Loucy (cell line): ENCODE results near the gene ASMTL.
A peak's percentile ranks its signal among the peaks of the same experiment; 100 is the strongest.

Source experiments
- H2AFZ ChIP-seq: fragments of 200-600 bp; sonication (generic); 2 replicates; pipeline ENCODE4 v1.6.0; 2016; ENCODE audit warnings: antibody characterized with exemption, mild to moderate bottlenecking, low read length, moderate library complexity
- H3F3A ChIP-seq: fragments of 200-600 bp; 2 replicates; pipeline ENCODE4 v1.6.0; 2016; ENCODE audit warnings: antibody characterized with exemption, low read depth, mild to moderate bottlenecking
- H3K27me3 ChIP-seq: fragments of 200-600 bp; sonication (generic); 2 replicates; pipeline ENCODE4 v1.6.1; 2014; ENCODE audit warnings: low read length, mild to moderate bottlenecking; ENCODE audit not compliant: insufficient read depth, poor library complexity, severe bottlenecking
- H3K36me3 ChIP-seq: fragments of 200-600 bp; sonication (generic); 2 replicates; pipeline ENCODE4 v1.6.1; 2016; ENCODE audit warnings: low read length; ENCODE audit not compliant: insufficient read depth
- H3K4me1 ChIP-seq: fragments of 200-600 bp; sonication (generic); 2 replicates; pipeline ENCODE4 v1.5.1; 2014; ENCODE audit warnings: low read length, mild to moderate bottlenecking; ENCODE audit not compliant: insufficient read depth, poor library complexity, severe bottlenecking
- H3K4me2 ChIP-seq: fragments of 200-600 bp; sonication (generic); 2 replicates; pipeline ENCODE4 v1.6.0; 2014; ENCODE audit warnings: antibody characterized with exemption, low read length, low read depth, mild to moderate bottlenecking; ENCODE audit not compliant: poor library complexity, severe bottlenecking
- H3K4me3 ChIP-seq: fragments of 200-600 bp; sonication (generic); 2 replicates; pipeline ENCODE4 v1.5.1; 2014; ENCODE audit warnings: low read length, mild to moderate bottlenecking, mixed read lengths; ENCODE audit not compliant: poor library complexity, severe bottlenecking
- H3K79me2 ChIP-seq: fragments of 200-600 bp; sonication (generic); 2 replicates; pipeline ENCODE4 v1.6.1; 2014; ENCODE audit warnings: low read length; ENCODE audit not compliant: insufficient read depth
- H3K9ac ChIP-seq: fragments of 200-600 bp; sonication (generic); 2 replicates; pipeline ENCODE4 v1.6.0; 2014; ENCODE audit warnings: mild to moderate bottlenecking, low read depth, low read length, moderate library complexity; ENCODE audit not compliant: poor library complexity, severe bottlenecking
- H3K9me2 ChIP-seq: fragments of 200-600 bp; sonication (generic); replicated peaks from 2 replicates; pipeline ENCODE4 v1.6.1; 2016; ENCODE audit warnings: low read depth, low read length, mixed read lengths
- H3K9me3 ChIP-seq: fragments of 200-600 bp; sonication (generic); 2 replicates; pipeline ENCODE4 v1.6.1; 2014; ENCODE audit warnings: mild to moderate bottlenecking, antibody characterized with exemption, low read length, low read depth; ENCODE audit not compliant: insufficient read depth
- H4K20me1 ChIP-seq: fragments of 200-600 bp; sonication (generic); 2 replicates; pipeline ENCODE4 v1.6.0; 2014; ENCODE audit warnings: antibody characterized with exemption, low read length, mild to moderate bottlenecking; ENCODE audit not compliant: insufficient read depth, poor library complexity, severe bottlenecking
- CTCF ChIP-seq: fragments of 200-600 bp; sonication (generic); conservative IDR thresholded peaks from 2 replicates; pipeline ENCODE4 v1.5.1; 2014; ENCODE audit warnings: mild to moderate bottlenecking, antibody characterized with exemption, low read length
- EZH2phosphoT487 ChIP-seq: fragments of 200-600 bp; IDR thresholded peaks from 2 replicates; pipeline ENCODE4 v1.6.1; 2018; ENCODE audit warnings: antibody characterized with exemption, mild to moderate bottlenecking, moderate library complexity, borderline replicate concordance

Gene ASMTL

GRCh38 chrX:1481636-1482529 is 29.2 kb upstream of the ASMTL start:
- Histone ChIP-seq H2AFZ (no peak overlapping the region), H3K4me1 (peaks cover 41% of the 10 kb centered on the region), H3K79me2 (peaks cover 68% of the 10 kb centered on the region)

GRCh38 chrX:1480082-1480785 is 27.5 kb upstream of the ASMTL start:
- Histone ChIP-seq H3K27me3 (no peaks in the 10 kb centered on the region), H3K4me3 (no peak overlapping the region), H3K9me2 (no peaks in the 10 kb centered on the region), H3K79me2 (peaks cover 72% of the 10 kb centered on the region), H2AFZ (no peak overlapping the region), H3K4me2 (no peak overlapping the region), H3F3A (peaks cover 2% of the 10 kb centered on the region; the same call in 1 of the 2 replicates), H3K36me3 (peaks cover 7% of the 10 kb centered on the region), H4K20me1 (peaks cover 14% of the 10 kb centered on the region), H3K9me3 (no peaks in the 10 kb centered on the region), H3K4me1 (peaks cover 41% of the 10 kb centered on the region), H3K9ac (no peak overlapping the region)
- TF ChIP-seq CTCF (no peak), EZH2phosphoT487 (no peak)

More at GRCh38 chrX:1481636-1482529, 29.2 kb upstream of the ASMTL start:
- Histone ChIP-seq H3K9me3 (no peaks in the 10 kb centered on the region), H3K4me2 (peak overlapping the region; percentile 84), H3K36me3 (peaks cover 17% of the 10 kb centered on the region), H3K4me3 (peak overlapping the region; percentile 69), H4K20me1 (peaks cover 20% of the 10 kb centered on the region), H3F3A (peaks cover 2% of the 10 kb centered on the region; the same call in 1 of the 2 replicates), H3K27me3 (no peaks in the 10 kb centered on the region), H3K9me2 (no peaks in the 10 kb centered on the region), H3K9ac (peak overlapping the region; percentile 79)
- TF ChIP-seq EZH2phosphoT487 = no peak
- TF ChIP-seq CTCF = no peak

GRCh38 chrX:1477801-1478458 is 25.2 kb upstream of the ASMTL start:
- H4K20me1 ChIP-seq = peaks cover 14% of the 10 kb centered on the region
- H3K9me2 ChIP-seq = no peaks in the 10 kb centered on the region
- H3K9me3 ChIP-seq = no peaks in the 10 kb centered on the region
- no peak overlapping the region for H2AFZ ChIP-seq
- peaks cover 7% of the 10 kb centered on the region for H3K36me3 ChIP-seq
- H3K4me3 ChIP-seq = no peak overlapping the region
- H3K27me3 ChIP-seq = no peaks in the 10 kb centered on the region
- peak overlapping the region; percentile 35 for H3K4me2 ChIP-seq
- peaks cover 2% of the 10 kb centered on the region; the same call in 1 of the 2 replicates for H3F3A ChIP-seq
- peaks cover 36% of the 10 kb centered on the region for H3K4me1 ChIP-seq
- no peak overlapping the region for H3K9ac ChIP-seq
- H3K79me2 ChIP-seq = peaks cover 71% of the 10 kb centered on the region
- TF ChIP-seq EZH2phosphoT487 = no peak
- TF ChIP-seq CTCF = no peak
